GM12892 (cell line): ENCODE results near the gene AFDN.

Experiments used
- DNase-seq: peaks from one replicate; pipeline ENCODE4 v3.0.0; 2011; ENCODE audit not compliant: insufficient read length
- FAIRE-seq: peaks from 2 replicates; lab custom pipeline; 2011; peaks lifted over from hg19 to GRCh38; lab: Jason Lieb, UNC
- POLR2A ChIP-seq: IDR thresholded peaks from 2 replicates; pipeline ENCODE4 v1.6.1; 2011; ENCODE audit warnings: low read depth, low read length, control low read depth
- POLR2AphosphoS5 ChIP-seq: IDR thresholded peaks from 2 replicates; pipeline ENCODE4 v1.6.1; 2011; ENCODE audit warnings: low read depth, low read length, control low read depth
- TAF1 ChIP-seq: IDR thresholded peaks from 2 replicates; pipeline ENCODE4 v1.6.1; 2011; ENCODE audit warnings: low read depth, mild to moderate bottlenecking, control low read depth, low read length, borderline replicate concordance

AFDN gene

GRCh38 chr6:167786853-167787675 is 39.6 kb upstream of the AFDN start:
- FAIRE-seq (no peak), DNase-seq (no peak)
- TF ChIP-seq TAF1 (no peak), POLR2AphosphoS5 (no peak), POLR2A (no peak)

- DNase-seq (no peak), FAIRE-seq (no peak)
- no peak for TF ChIP-seq POLR2A
- no peak for TF ChIP-seq TAF1
- TF ChIP-seq POLR2AphosphoS5, result no peak
These were observed 38.7 kb upstream of the AFDN start for GRCh38 chr6:167787896-167788562.

GRCh38 chr6:167788563-167788903 is 38.2 kb upstream of the AFDN start:
- FAIRE-seq, result no peak
- no peak for DNase-seq
- TF ChIP-seq TAF1, result no peak
- TF ChIP-seq POLR2A, result no peak
- TF ChIP-seq POLR2AphosphoS5, result no peak

GRCh38 chr6:167789358-167789757 is 37.4 kb upstream of the AFDN start:
- DNase-seq, result no peak
- TF ChIP-seq POLR2A (no peak), POLR2AphosphoS5 (no peak), TAF1 (no peak)
- no peak for FAIRE-seq

GRCh38 chr6:167791091-167791779 is 35.5 kb upstream of the AFDN start:
- no peak for TF ChIP-seq POLR2A
- no peak for TF ChIP-seq TAF1
- no peak for TF ChIP-seq POLR2AphosphoS5
- FAIRE-seq, result no peak
- DNase-seq, result no peak

- TF ChIP-seq TAF1 (no peak), POLR2AphosphoS5 (no peak), POLR2A (no peak)
- DNase-seq (no peak), FAIRE-seq (no peak)
These were observed 34.8 kb upstream of the AFDN start for GRCh38 chr6:167791780-167792478.

GRCh38 chr6:167793421-167793820 is 33.3 kb upstream of the AFDN start:
- TF ChIP-seq TAF1 (no peak), POLR2AphosphoS5 (no peak), POLR2A (no peak)
- no peak for FAIRE-seq

GRCh38 chr6:167794161-167795157 is 32.3 kb upstream of the AFDN start:
- FAIRE-seq, result no peak
- DNase-seq, result no peak
- TF ChIP-seq POLR2AphosphoS5, result no peak
- TF ChIP-seq POLR2A, result no peak
- no peak for TF ChIP-seq TAF1

More at GRCh38 chr6:167793421-167793820, 33.3 kb upstream of the AFDN start:
- no peak for DNase-seq

- TF ChIP-seq POLR2A (no peak), TAF1 (no peak), POLR2AphosphoS5 (no peak)
- FAIRE-seq (no peak), DNase-seq (no peak)
These were observed 31.3 kb upstream of the AFDN start for GRCh38 chr6:167795321-167795811.

- TF ChIP-seq TAF1 (no peak), POLR2AphosphoS5 (no peak)
- FAIRE-seq, result no peak
- no peak for DNase-seq
These were observed 30.9 kb upstream of the AFDN start for GRCh38 chr6:167795874-167796191.
